GM19035 (cell line): ENCODE results near the gene CT45A8.
"Not testable (repeated sequence)": the region's sequence is repeated elsewhere in the genome, so short reads cannot be mapped to it uniquely, and the experiment has no call there.

ENCODE experiments used
- ATAC-seq: cut with Tn5 transposase; IDR thresholded peaks from one replicate; pipeline ENCODE4 v1.9.1; 2021; ENCODE audit not compliant: unreplicated experiment

CT45A8 gene, protein sequence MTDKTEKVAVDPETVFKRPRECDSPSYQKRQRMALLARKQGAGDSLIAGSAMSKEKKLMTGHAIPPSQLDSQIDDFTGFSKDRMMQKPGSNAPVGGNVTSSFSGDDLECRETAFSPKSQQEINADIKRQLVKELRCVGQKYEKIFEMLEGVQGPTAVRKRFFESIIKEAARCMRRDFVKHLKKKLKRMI

DNA sequence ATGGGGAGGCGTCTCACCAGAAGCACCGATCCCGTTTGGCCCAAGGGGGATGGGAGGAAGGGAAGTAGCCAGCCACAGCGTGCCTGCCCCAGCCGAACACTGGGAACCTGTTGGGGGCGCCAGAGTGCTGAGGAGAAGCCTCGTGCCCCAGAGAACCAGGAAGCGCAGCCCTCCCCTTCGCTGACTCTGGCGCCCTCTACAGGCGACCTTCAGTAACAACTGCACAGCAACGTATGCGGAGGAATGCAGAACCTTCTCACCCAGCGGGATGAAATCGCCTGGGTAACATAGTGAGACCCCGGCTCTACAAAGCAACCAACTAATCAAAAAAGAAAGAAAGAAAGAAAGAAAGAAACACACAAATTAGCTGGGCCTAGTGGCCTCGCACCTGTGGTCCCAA, at the start of gene CT45A8:
CT45A8 (minus strand) TSS at position 101 of the 400 bp plus-strand sequence. CDS start 3,755 bp downstream, outside the sequence.
- ATAC-seq = not testable (repeated sequence)

GRCh38 chrX:135893294-135893817, 39.0 kb upstream of the CT45A8 start, which contains the start of the genes CT45A10 and SAGE1:
CT45A10 (minus strand) TSS chrX:135893444; CDS start chrX:135885344, 8,100 bp downstream.
SAGE1 (plus strand) TSS chrX:135893716; CDS start chrX:135896243, 2,527 bp downstream.
- no peak for ATAC-seq

DNA sequence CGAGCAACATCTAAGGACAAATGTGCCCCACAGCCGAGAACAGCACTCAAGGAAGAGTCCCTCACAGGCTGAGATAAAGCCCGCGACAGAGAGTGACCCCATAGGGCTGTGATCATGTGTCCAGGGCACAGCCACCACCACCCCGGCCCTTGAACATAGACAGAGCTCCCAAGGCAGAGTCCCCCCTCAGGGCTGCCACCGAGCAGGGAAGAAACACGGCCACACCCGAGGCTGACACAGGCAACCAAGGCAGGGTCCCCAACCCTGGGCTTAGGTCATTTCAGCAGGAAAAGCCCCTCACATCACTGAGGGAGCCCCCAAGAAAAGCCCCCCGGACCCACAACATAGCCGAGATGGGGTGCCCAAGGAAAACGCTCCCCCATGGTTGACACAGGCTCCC, 38.4 kb upstream of the CT45A8 start:
- ATAC-seq = no peak

DNA sequence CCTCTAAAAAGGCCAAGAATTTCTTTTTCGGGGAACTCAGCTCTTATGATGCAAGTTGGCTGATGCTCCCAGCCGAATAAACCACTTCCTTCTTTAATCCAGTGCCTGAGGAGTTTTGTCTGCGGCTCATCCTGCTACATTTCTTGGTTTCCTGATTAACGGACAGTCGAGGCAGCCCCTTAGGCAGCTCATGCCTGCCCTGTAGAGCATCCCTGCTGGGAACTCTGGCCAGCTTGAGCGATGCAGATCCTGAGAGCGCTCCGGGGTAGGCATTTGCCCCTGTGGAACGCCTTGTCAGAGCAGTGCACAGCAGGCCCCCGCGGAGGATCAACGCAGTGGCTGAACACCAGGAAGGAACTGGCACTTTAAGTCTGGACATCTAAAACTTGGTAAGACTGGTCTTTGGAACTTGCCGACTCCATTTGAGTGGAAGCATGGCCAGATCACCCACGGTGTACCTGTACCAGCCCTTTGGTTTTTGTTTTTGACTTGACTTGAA, 35.8 kb upstream of the CT45A8 start:
- no peak for ATAC-seq

GRCh38 chrX:135888976-135889375, 34.6 kb upstream of the CT45A8 start:
- ATAC-seq = not testable (repeated sequence)

- not testable (repeated sequence) for ATAC-seq
Measured at GRCh38 chrX:135888230-135888629, 33.9 kb upstream of the CT45A8 start.

DNA sequence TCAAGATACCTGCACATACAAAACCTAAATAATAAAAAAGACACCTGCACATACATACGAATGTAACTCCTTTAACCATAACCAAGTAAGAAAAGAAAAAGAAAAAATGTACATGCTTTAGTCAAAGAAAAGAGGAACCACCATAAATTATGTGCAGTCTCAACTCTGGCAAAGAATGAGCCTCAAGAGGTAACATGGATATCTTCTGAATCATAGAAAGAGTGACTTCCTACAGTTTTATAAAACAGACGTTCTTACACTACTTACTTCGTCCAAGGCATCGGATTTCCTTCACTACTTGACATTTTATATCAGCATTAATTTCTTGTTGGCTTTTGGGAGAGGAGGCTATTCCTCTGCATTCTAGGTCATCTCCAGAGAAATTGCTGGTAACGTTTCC, 28.4 kb upstream of the CT45A8 start:
- not testable (repeated sequence) for ATAC-seq

DNA sequence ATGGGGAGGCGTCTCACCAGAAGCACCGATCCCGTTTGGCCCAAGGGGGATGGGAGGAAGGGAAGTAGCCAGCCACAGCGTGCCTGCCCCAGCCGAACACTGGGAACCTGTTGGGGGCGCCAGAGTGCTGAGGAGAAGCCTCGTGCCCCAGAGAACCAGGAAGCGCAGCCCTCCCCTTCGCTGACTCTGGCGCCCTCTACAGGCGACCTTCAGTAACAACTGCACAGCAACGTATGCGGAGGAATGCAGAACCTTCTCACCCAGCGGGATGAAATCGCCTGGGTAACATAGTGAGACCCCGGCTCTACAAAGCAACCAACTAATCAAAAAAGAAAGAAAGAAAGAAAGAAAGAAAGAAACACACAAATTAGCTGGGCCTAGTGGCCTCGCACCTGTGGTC, 17.4 kb upstream of the CT45A8 start, which contains the start of gene CT45A9:
CT45A9 (minus strand) TSS at position 101 of the 400 bp plus-strand sequence. CDS start 3,751 bp downstream, outside the sequence.
- not testable (repeated sequence) for ATAC-seq

GRCh38 chrX:135837180-135837579, 17.2 kb downstream of the CT45A8 start, which contains the start of gene CT45A7:
CT45A7 (minus strand) TSS chrX:135837280; CDS start chrX:135833533, 3,747 bp downstream.
- ATAC-seq = not testable (repeated sequence)

DNA sequence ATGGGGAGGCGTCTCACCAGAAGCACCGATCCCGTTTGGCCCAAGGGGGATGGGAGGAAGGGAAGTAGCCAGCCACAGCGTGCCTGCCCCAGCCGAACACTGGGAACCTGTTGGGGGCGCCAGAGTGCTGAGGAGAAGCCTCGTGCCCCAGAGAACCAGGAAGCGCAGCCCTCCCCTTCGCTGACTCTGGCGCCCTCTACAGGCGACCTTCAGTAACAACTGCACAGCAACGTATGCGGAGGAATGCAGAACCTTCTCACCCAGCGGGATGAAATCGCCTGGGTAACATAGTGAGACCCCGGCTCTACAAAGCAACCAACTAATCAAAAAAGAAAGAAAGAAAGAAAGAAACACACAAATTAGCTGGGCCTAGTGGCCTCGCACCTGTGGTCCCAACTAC, 34.4 kb downstream of the CT45A8 start, which contains the start of gene CT45A2:
CT45A2 (minus strand) TSS at position 101 of the 400 bp plus-strand sequence. CDS start 3,747 bp downstream, outside the sequence.
- not testable (repeated sequence) for ATAC-seq

DNA sequence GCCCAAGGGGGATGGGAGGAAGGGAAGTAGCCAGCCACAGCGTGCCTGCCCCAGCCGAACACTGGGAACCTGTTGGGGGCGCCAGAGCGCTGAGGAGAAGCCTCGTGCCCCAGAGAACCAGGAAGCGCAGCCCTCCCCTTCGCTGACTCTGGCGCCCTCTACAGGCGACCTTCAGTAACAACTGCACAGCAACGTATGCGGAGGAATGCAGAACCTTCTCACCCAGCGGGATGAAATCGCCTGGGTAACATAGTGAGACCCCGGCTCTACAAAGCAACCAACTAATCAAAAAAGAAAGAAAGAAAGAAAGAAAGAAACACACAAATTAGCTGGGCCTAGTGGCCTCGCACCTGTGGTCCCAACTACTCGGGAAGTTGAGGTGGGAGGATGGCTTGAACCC, 51.7 kb downstream of the CT45A8 start, which contains the start of gene CT45A6:
CT45A6 (minus strand) TSS at position 101 of the 400 bp plus-strand sequence. CDS start 3,794 bp downstream, outside the sequence.
- ATAC-seq = not testable (repeated sequence)
